ENCODE results near the gene PRPSAP1. TPM values are rescaled to one million over a fixed set of nuclear protein-coding genes. Genes with fewer than 3 reads are reported as not detected.

Gene PRPSAP1
- total RNA-seq, 4 donors from 2014 or later = 10.2 to 23.4 (median 15.9) TPM

DNA sequence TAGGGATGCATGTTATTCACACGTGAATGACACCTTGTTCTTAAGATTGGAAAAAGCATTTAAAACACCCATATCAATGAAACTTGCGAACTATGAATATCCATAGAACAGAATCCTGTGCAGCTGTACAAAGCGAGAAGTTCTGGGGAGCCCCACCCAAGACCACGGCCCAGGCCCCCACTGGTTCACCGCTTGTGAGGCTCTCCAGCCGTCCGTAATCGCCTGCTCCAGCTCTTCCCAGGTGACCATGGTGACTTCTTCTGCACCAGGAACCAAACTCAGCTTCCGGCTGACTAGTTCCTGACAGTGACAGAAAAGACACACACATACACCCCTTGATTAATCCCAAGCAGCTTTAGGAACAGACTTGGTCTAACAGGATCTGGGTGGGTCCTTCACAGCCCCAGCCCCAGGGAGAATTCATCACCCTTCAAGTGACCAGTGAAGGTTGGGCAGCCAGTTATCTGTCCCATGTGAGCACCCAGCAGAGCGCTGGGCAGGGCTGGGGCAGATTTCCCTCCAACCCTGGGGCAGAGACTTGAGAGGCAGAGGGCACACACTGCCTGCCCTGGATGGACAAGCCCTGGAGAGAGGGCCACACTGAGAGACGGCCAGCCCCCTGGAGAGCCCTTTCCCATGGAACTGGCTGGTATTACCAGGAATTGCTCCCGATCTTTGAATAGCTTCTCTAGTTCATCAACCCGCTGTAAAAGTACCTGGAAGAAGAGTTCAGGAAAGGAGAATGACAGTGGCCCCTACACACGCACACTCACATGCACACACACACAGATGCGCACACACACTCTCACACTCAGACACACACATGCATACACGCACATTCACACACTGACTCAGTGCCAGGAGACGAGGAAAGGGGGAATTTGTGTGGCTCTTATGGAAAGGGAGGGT, 49.2 kb downstream of the PRPSAP1 start:
- H3K4me3 ChIP-seq = no peak overlapping the region
- no peaks in the 10 kb centered on the region for H3K9me3 ChIP-seq
- in situ Hi-C loops (cut with MboI; ENCODE audit: low sequenced_read_pairs in 4 of 4) (loop anchor here (5.0 kb wide), 2 partner anchors 93 to 98 kb away; no protein-coding TSS in a partner anchor), intact Hi-C loops (cut with DNase I; ENCODE audit: low total_unique reads) (loop anchor here (5.0 kb wide), 2 partner anchors 83 to 203 kb away; no protein-coding TSS in a partner anchor)
- no peaks in the 10 kb centered on the region for H3K4me1 ChIP-seq
- ATAC-seq = no peak
- no peak for DNase-seq
- no peak overlapping the region for H3K27ac ChIP-seq
- H3K36me3 ChIP-seq = no peaks in the 10 kb centered on the region
- TF ChIP-seq, protein P1, sequence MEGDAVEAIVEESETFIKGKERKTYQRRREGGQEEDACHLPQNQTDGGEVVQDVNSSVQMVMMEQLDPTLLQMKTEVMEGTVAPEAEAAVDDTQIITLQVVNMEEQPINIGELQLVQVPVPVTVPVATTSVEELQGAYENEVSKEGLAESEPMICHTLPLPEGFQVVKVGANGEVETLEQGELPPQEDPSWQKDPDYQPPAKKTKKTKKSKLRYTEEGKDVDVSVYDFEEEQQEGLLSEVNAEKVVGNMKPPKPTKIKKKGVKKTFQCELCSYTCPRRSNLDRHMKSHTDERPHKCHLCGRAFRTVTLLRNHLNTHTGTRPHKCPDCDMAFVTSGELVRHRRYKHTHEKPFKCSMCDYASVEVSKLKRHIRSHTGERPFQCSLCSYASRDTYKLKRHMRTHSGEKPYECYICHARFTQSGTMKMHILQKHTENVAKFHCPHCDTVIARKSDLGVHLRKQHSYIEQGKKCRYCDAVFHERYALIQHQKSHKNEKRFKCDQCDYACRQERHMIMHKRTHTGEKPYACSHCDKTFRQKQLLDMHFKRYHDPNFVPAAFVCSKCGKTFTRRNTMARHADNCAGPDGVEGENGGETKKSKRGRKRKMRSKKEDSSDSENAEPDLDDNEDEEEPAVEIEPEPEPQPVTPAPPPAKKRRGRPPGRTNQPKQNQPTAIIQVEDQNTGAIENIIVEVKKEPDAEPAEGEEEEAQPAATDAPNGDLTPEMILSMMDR (IDR thresholded peaks at IDR 0.05 in 4 of 5, conservative IDR thresholded peaks at IDR 0.05 in 1 of 5) = no peak
- no peak for TF ChIP-seq POLR2A (IDR thresholded peaks at IDR 0.05)
- H3K27me3 ChIP-seq = no peaks in the 10 kb centered on the region

DNA sequence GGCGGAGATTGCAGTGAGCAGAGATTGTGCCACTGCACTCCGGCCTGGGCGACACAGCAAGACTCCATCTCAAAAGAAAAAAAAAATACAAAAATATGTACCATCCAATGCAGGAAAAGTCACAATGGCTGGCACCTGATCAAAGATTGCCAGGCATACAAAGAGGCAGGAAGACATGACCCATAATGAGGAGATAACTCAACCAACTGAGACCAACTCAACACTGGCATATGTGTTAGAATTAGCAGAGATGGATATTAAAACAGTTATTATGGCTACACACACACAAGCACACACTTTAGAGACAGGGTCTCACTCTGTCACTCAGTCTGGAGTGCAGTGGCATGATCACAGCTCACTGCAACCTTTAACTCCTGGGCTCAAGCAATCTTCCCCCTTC, 56.3 kb downstream of the PRPSAP1 start:
- no peak for TF ChIP-seq POLR2A (IDR thresholded peaks at IDR 0.05)
- TF ChIP-seq, protein P1 (IDR thresholded peaks at IDR 0.05 in 4 of 5, conservative IDR thresholded peaks at IDR 0.05 in 1 of 5) = no peak
- ATAC-seq (no peak), DNase-seq (no peak)
- H3K36me3 ChIP-seq = no peaks in the 10 kb centered on the region
- intact Hi-C loops (cut with DNase I; ENCODE audit: low total_unique reads) = no loop called here
- in situ Hi-C loops (cut with MboI; ENCODE audit: low sequenced_read_pairs in 4 of 4) = loop anchor here (5.0 to 10.0 kb wide), 4 partner anchors 170 to 283 kb away; no protein-coding TSS in a partner anchor
- H3K27ac ChIP-seq = no peak overlapping the region
- H3K4me1 ChIP-seq = no peaks in the 10 kb centered on the region
- no peaks in the 10 kb centered on the region for H3K9me3 ChIP-seq
- H3K4me3 ChIP-seq = no peak overlapping the region
- no peaks in the 10 kb centered on the region for H3K27me3 ChIP-seq

DNA sequence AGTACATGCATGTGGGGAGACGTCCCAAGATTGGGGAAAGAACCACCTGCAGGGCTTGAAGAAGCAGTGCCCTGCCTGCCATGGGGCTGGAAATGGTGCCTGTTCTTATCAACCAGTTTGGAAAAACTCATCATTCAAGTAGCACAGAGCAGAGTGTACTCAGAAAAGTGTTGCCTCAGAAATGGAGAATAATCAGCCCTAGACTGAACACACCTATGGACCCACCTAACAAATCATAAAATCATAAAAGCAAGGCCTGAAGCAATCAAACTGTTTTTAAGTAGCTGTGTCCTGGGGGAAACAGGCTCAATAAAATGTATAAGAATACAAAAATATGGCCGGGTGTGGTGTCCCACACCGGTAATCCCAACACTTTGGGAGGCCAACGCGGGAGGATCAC, 56.8 kb downstream of the PRPSAP1 start:
- Histone ChIP-seq H3K27me3 (no peaks in the 10 kb centered on the region), H3K36me3 (no peaks in the 10 kb centered on the region), H3K4me1 (no peaks in the 10 kb centered on the region), H3K27ac (no peak overlapping the region), H3K9me3 (no peaks in the 10 kb centered on the region), H3K4me3 (no peak overlapping the region)
- DNase-seq = no peak
- intact Hi-C loops (cut with DNase I; ENCODE audit: low total_unique reads) = no loop called here
- TF ChIP-seq, protein P1 (IDR thresholded peaks at IDR 0.05 in 4 of 5, conservative IDR thresholded peaks at IDR 0.05 in 1 of 5) = no peak
- no peak for TF ChIP-seq POLR2A (IDR thresholded peaks at IDR 0.05)
- ATAC-seq = no peak
- in situ Hi-C loops (cut with MboI; ENCODE audit: low sequenced_read_pairs in 4 of 4) = loop anchor here (5.0 to 10.0 kb wide), 4 partner anchors 170 to 282 kb away; no protein-coding TSS in a partner anchor

DNA sequence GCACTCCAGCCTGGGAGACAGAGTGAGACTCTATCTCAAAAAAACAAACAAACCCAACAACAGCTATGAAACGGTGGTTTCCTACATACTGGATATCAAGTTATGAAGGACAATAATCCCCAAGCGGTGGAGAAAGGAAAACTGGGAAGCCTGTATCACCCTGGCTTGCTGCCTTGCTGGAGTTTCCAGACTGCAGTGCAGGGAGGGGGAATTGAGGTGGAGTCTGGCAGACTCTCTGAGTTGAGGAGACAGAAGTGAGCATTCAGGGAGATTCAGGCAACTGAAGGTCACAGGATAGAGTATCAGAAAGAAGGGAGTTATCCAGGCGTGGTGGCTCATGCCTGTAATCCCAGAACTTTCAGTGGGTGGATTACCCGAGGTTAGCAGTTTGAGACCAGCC, 57.5 kb downstream of the PRPSAP1 start:
- no peak overlapping the region for H3K4me3 ChIP-seq
- H3K36me3 ChIP-seq = no peaks in the 10 kb centered on the region
- in situ Hi-C loops (cut with MboI; ENCODE audit: low sequenced_read_pairs in 4 of 4) (loop anchor here (5.0 to 10.0 kb wide), 4 partner anchors 169 to 281 kb away; no protein-coding TSS in a partner anchor), intact Hi-C loops (cut with DNase I; ENCODE audit: low total_unique reads) (no loop called here)
- no peak for ATAC-seq
- DNase-seq = no peak
- TF ChIP-seq, protein P1 (IDR thresholded peaks at IDR 0.05 in 4 of 5, conservative IDR thresholded peaks at IDR 0.05 in 1 of 5) = no peak
- TF ChIP-seq POLR2A (IDR thresholded peaks at IDR 0.05) = no peak
- H3K9me3 ChIP-seq = no peaks in the 10 kb centered on the region
- no peaks in the 10 kb centered on the region for H3K4me1 ChIP-seq
- H3K27me3 ChIP-seq = no peaks in the 10 kb centered on the region
- H3K27ac ChIP-seq = no peak overlapping the region
